ENCODE measurements around the gene KCTD16.

The KCTD16 gene

GRCh38 chr5:144328980-144329379 lies 158.3 kb downstream of the KCTD16 start:
- no peak for TF ChIP-seq CTCF (IDR thresholded peaks at IDR 0.05; ENCODE audit: low read depth, low read length)
- no peak overlapping the region for H3K4me3 ChIP-seq (ENCODE audit: low read depth, low read length)

- TF ChIP-seq CTCF (IDR thresholded peaks at IDR 0.05; ENCODE audit: low read depth, low read length) = no peak
- no peak overlapping the region for H3K4me3 ChIP-seq (ENCODE audit: low read depth, low read length)
These were observed 159.0 kb downstream of the KCTD16 start for GRCh38 chr5:144329681-144330080.

- no peak for TF ChIP-seq CTCF (IDR thresholded peaks at IDR 0.05; ENCODE audit: low read depth, low read length)
- H3K4me3 ChIP-seq (ENCODE audit: low read depth, low read length) = no peak overlapping the region
These were observed 160.7 kb downstream of the KCTD16 start for GRCh38 chr5:144331361-144331760.

- TF ChIP-seq CTCF (IDR thresholded peaks at IDR 0.05; ENCODE audit: low read depth, low read length) = 0 out of 2 replicates have a peak, but pooled peaks have one; percentile 9
- H3K4me3 ChIP-seq (ENCODE audit: low read depth, low read length) = no peak overlapping the region
These were observed 161.6 kb downstream of the KCTD16 start for GRCh38 chr5:144332265-144332664.

- H3K4me3 ChIP-seq (ENCODE audit: low read depth, low read length) = no peak overlapping the region
These were observed 162.8 kb downstream of the KCTD16 start for GRCh38 chr5:144333336-144333920.

GRCh38 chr5:144335561-144335960 lies 164.9 kb downstream of the KCTD16 start:
- no peak for TF ChIP-seq CTCF (IDR thresholded peaks at IDR 0.05; ENCODE audit: low read depth, low read length)
- H3K4me3 ChIP-seq (ENCODE audit: low read depth, low read length) = no peak overlapping the region

More at GRCh38 chr5:144333336-144333920, 162.8 kb downstream of the KCTD16 start:
- TF ChIP-seq CTCF (IDR thresholded peaks at IDR 0.05; ENCODE audit: low read depth, low read length) = no peak

GRCh38 chr5:144336191-144336961 lies 165.7 kb downstream of the KCTD16 start:
- no peak overlapping the region for H3K4me3 ChIP-seq (ENCODE audit: low read depth, low read length)
- no peak for TF ChIP-seq CTCF (IDR thresholded peaks at IDR 0.05; ENCODE audit: low read depth, low read length)

Data from WI38 (cell line).